Stimulated activated naive CD4-positive, alpha-beta T cell (primary cell): ENCODE results near the gene DCLK2.
"Not testable (repeated sequence)": the region's sequence is repeated elsewhere in the genome, so short reads cannot be mapped to it uniquely, and the experiment has no call there.

ENCODE experiments used
- DNase-seq, 6 experiments: peaks; one replicate each; lab custom pipeline; 2025; lab: John Stamatoyannopoulos, UW

Gene DCLK2

GRCh38 chr4:150155391-150155790 lies 77.1 kb downstream of the DCLK2 start:
- no peak for DNase-seq

GRCh38 chr4:150156543-150156942 lies 78.3 kb downstream of the DCLK2 start:
- no peak for DNase-seq

GRCh38 chr4:150158041-150158440 lies 79.8 kb downstream of the DCLK2 start:
- no peak for DNase-seq

GRCh38 chr4:150160473-150160872 lies 82.2 kb downstream of the DCLK2 start:
- no peak for DNase-seq

GRCh38 chr4:150161109-150161508 lies 82.9 kb downstream of the DCLK2 start:
- no peak for DNase-seq

- not testable (repeated sequence) for DNase-seq
These were observed 83.8 kb downstream of the DCLK2 start for GRCh38 chr4:150162020-150162419.

- DNase-seq, result no peak
These were observed 85.8 kb downstream of the DCLK2 start for GRCh38 chr4:150164055-150164454.

- DNase-seq, result no peak
These were observed 86.8 kb downstream of the DCLK2 start for GRCh38 chr4:150164956-150165629.

GRCh38 chr4:150167054-150167453 lies 88.8 kb downstream of the DCLK2 start:
- DNase-seq, result no peak

GRCh38 chr4:150173432-150173861 lies 95.2 kb downstream of the DCLK2 start:
- DNase-seq, result no peak

- DNase-seq, result no peak
These were observed 95.7 kb downstream of the DCLK2 start for GRCh38 chr4:150173982-150174398.

- no peak for DNase-seq
These were observed 98.3 kb downstream of the DCLK2 start for GRCh38 chr4:150176547-150176946.

- no peak for DNase-seq
These were observed 99.9 kb downstream of the DCLK2 start for GRCh38 chr4:150178161-150178560.

- no peak for DNase-seq
These were observed 103.3 kb downstream of the DCLK2 start for GRCh38 chr4:150181536-150181935.

- DNase-seq, result no peak
These were observed 104.5 kb downstream of the DCLK2 start for GRCh38 chr4:150182794-150183193.

GRCh38 chr4:150185033-150185432 lies 106.8 kb downstream of the DCLK2 start:
- not testable (repeated sequence) for DNase-seq

GRCh38 chr4:150192986-150193385 lies 114.7 kb downstream of the DCLK2 start:
- no peak for DNase-seq

- not testable (repeated sequence) for DNase-seq
These were observed 119.0 kb downstream of the DCLK2 start for GRCh38 chr4:150197256-150197655.

- no peak for DNase-seq
These were observed 120.8 kb downstream of the DCLK2 start for GRCh38 chr4:150199056-150199455.

- DNase-seq, result no peak
These were observed 126.8 kb downstream of the DCLK2 start for GRCh38 chr4:150205016-150205415.

- DNase-seq, result no peak
These were observed 128.0 kb downstream of the DCLK2 start for GRCh38 chr4:150206265-150206664.

- DNase-seq, result no peak
These were observed 128.7 kb downstream of the DCLK2 start for GRCh38 chr4:150206954-150207353.

- DNase-seq, result no peak
These were observed 129.6 kb downstream of the DCLK2 start for GRCh38 chr4:150207871-150208270.

GRCh38 chr4:150209140-150209829 lies 131.0 kb downstream of the DCLK2 start:
- DNase-seq, result no peak
